K562 (cell line): ENCODE measurements around the gene SIRT7. TPM values are rescaled to one million over a fixed set of nuclear protein-coding genes. Genes with fewer than 3 reads are reported as not detected.

Experiments used
- ATAC-seq: fragments of 200-7000 bp; cut with Tn5 transposase; 3 replicates; pipeline ENCODE4 v1.9.1; 2020; ENCODE audit warnings: moderate library complexity
- BruUV-seq: library from RNA; stranded (reverse); fragments of 400-500 nt; replicated peaks from 2 replicates; lab custom pipeline; 2021; lab: Mats Ljungman, UMichigan
- CTCF ChIA-PET: fragments of 300-600 bp; formaldehyde crosslinking; extraction: SDS; loops from one replicate; lab custom pipeline; 2021; ENCODE audit warnings: low intra/inter-chr PET ratio; lab: Yijun Ruan, JAX
- POLR2A ChIA-PET: fragments of 300-600, 350-650 bp; sonication (Branson Sonifier 250); formaldehyde crosslinking; extraction: SDS; loops from one replicate; lab custom pipeline; 2021; ENCODE audit warnings: antibody characterized with exemption, inconsistent platforms; lab: Yijun Ruan, JAX
- DNase-seq, 4 experiments: peaks; one replicate each; pipeline versions ENCODE4 v3.0.0 to v3.0.0-alpha.2; 2011 to 2018; ENCODE audit warnings: low spot score in 3 of 4, mixed read lengths in 3 of 4; ENCODE audit errors: extremely low read depth in 1 of 4
- FAIRE-seq: peaks from 2 replicates; lab custom pipeline; 2011; peaks lifted over from hg19 to GRCh38; lab: Jason Lieb, UNC
- H2AFZ ChIP-seq: 2 replicates; pipeline ENCODE4 v1.6.0; 2011; ENCODE audit warnings: low read depth, low read length, control low read depth, inconsistent platforms
- H3K27ac ChIP-seq: fragments of 200-600 bp; 3 replicates; pipeline ENCODE4 v1.8.0; 2011; ENCODE audit warnings: low read depth, mild to moderate bottlenecking, control low read depth, inconsistent platforms, low read length, moderate library complexity, mixed read lengths; ENCODE audit errors: extremely low read depth
- H3K27me3 ChIP-seq, 2 experiments: fragments of 300-600 bp in 1 of 2; 2 replicates in 1 of 2; 3 replicates in 1 of 2; pipeline versions ENCODE4 v1.6.0 to v1.8.0; 2011; ENCODE audit warnings: inconsistent platforms in 2 of 2, low read length in 2 of 2, mild to moderate bottlenecking in 1 of 2, mixed read lengths in 1 of 2, moderate library complexity in 1 of 2; ENCODE audit not compliant: control insufficient read depth in 2 of 2, insufficient read depth in 2 of 2
- H3K36me3 ChIP-seq: fragments of 300-600 bp; 3 replicates; pipeline ENCODE4 v1.8.0; 2011; ENCODE audit warnings: mild to moderate bottlenecking, low read length, inconsistent platforms; ENCODE audit not compliant: control insufficient read depth, insufficient read depth
- H3K4me1 ChIP-seq, 2 experiments: fragments of 200-600 bp in 1 of 2; replicated peaks in 1 of 2; 2 replicates in 1 of 2; 3 replicates in 1 of 2; pipeline versions ENCODE4 v1.5.1 to v1.8.0; 2011; ENCODE audit warnings: inconsistent platforms in 2 of 2, low read length in 2 of 2, mild to moderate bottlenecking in 1 of 2, mixed read lengths in 1 of 2, moderate library complexity in 1 of 2; ENCODE audit not compliant: control insufficient read depth in 2 of 2, insufficient read depth in 2 of 2
- H3K4me2 ChIP-seq: 2 replicates; pipeline ENCODE4 v1.6.1; 2011; ENCODE audit warnings: low read length, control low read depth, inconsistent platforms, mixed read lengths; ENCODE audit not compliant: insufficient read depth
- H3K4me3 ChIP-seq: fragments of 200-600 bp; sonication (generic), shearing (Covaris generic); 2 replicates; pipeline ENCODE4 v1.5.1; 2016; ENCODE audit warnings: control low read depth, inconsistent platforms
- H3K79me2 ChIP-seq: fragments of 200-600 bp; 3 replicates; pipeline ENCODE4 v1.8.0; 2011; ENCODE audit warnings: low read length, inconsistent platforms; ENCODE audit not compliant: control insufficient read depth, insufficient read depth
- H3K9ac ChIP-seq, 2 experiments: 2 replicates each; pipeline versions ENCODE4 v1.6.0 to v1.6.1; 2011; ENCODE audit warnings: low read depth in 2 of 2, low read length in 2 of 2, control low read depth in 1 of 2, inconsistent platforms in 1 of 2, mild to moderate bottlenecking in 1 of 2, mixed read lengths in 1 of 2; ENCODE audit not compliant: insufficient read depth in 1 of 2
- H3K9me1 ChIP-seq: one replicate; pipeline ENCODE4 v1.6.0; 2011; ENCODE audit warnings: inconsistent platforms, mild to moderate bottlenecking, low read length, moderate library complexity; ENCODE audit not compliant: control insufficient read depth, insufficient read depth
- H3K9me3 ChIP-seq: replicated peaks from 2 replicates; pipeline ENCODE4 v1.5.1; 2011; ENCODE audit warnings: low read depth, low read length, inconsistent platforms; ENCODE audit not compliant: control insufficient read depth, insufficient read depth
- H4K20me1 ChIP-seq: replicated peaks from 2 replicates; pipeline ENCODE4 v1.6.1; 2011; ENCODE audit warnings: low read length, inconsistent platforms, mixed read lengths; ENCODE audit not compliant: control insufficient read depth, insufficient read depth
- ATF3 ChIP-seq, 2 experiments: fragments of 450-650 bp in 1 of 2; sonication (generic) in 1 of 2; formaldehyde crosslinking in 1 of 2; IDR thresholded peaks in 1 of 2; conservative IDR thresholded peaks in 1 of 2; 2 replicates each; pipeline versions ENCODE4 v1.6.1 to v1.8.1; 2016 to 2023; ENCODE audit warnings: mild to moderate bottlenecking in 2 of 2, moderate library complexity in 2 of 2, inconsistent platforms in 1 of 2, missing genetic modification reagents in 1 of 2
- CUX1 ChIP-seq: fragments of 200-800 bp; sonication (Bioruptor generic); IDR thresholded peaks from 2 replicates; pipeline ENCODE4 v1.6.1; 2016; ENCODE audit warnings: missing genetic modification characterization, missing compliant biosample characterization
- JUND ChIP-seq, 2 experiments: IDR thresholded peaks; 2 replicates in 1 of 2; 3 replicates in 1 of 2; pipeline ENCODE4 v1.6.1; 2011; ENCODE audit warnings: borderline replicate concordance in 2 of 2, low read depth in 2 of 2, low read length in 2 of 2, improper control_type of control experiment in 1 of 2, missing biosample characterization in 1 of 2, missing genetic modification characterization in 1 of 2, missing genetic modification reagents in 1 of 2
- TFAM ChIP-seq: fragments of 250-450 bp; sonication (Bioruptor Pico); conservative IDR thresholded peaks from 2 replicates; pipeline ENCODE4 v1.5.0; 2021; ENCODE audit warnings: mild to moderate bottlenecking, moderate library complexity
- TFE3 ChIP-seq: fragments of 450-650 bp; formaldehyde crosslinking; IDR thresholded peaks from 2 replicates; pipeline ENCODE4 v1.4.0; 2020; ENCODE audit warnings: mild to moderate bottlenecking, mixed read lengths
- XRCC4 ChIP-seq: IDR thresholded peaks from one replicate; pipeline ENCODE4 v1.6.1; 2011; ENCODE audit not compliant: insufficient read depth, insufficient read length; ENCODE audit errors: extremely low read depth
- ZNF740 ChIP-seq, 3 experiments: fragments of 200-800 bp in 1 of 3; sonication (Bioruptor generic) in 1 of 3; sonication (generic) in 1 of 3; formaldehyde crosslinking in 1 of 3; IDR thresholded peaks; 2 replicates each; pipeline versions ENCODE4 v1.6.1 to v1.8.0; 2016 to 2022; ENCODE audit warnings: mild to moderate bottlenecking in 2 of 3, missing compliant biosample characterization in 2 of 3, missing genetic modification characterization in 2 of 3, missing genetic modification reagents in 1 of 3
- WGBS: fragments of 100-300 bp; shearing (Covaris generic); methylation state at CpG from one replicate; pipeline ENCODE4 v1.1.6; 2016; ENCODE audit warnings: low coverage, mixed read lengths; ENCODE audit not compliant: insufficient coverage; ENCODE audit errors: missing lambda C conversion rate; 5-methylcytosine and 5-hydroxymethylcytosine counted together
- in situ Hi-C: fragments of 300-500 bp; cut with MboI; formaldehyde crosslinking; loops from 4 replicates; pipeline ENCODE4 v1.15.0; 2018; ENCODE audit warnings: inconsistent platforms, mixed read lengths
- intact Hi-C: fragments of 100-400 bp; cut with micrococcal nuclease; formaldehyde crosslinking; loops from 2 replicates; pipeline ENCODE4 v1.14.2; 2022
- polyA plus RNA-seq, 8 experiments: library from polyadenylated mRNA; depleted of rRNA in 4 of 8; stranded (reverse) in 5 of 8; unstranded in 3 of 8; fragments of >200 nt; fragmentation: Nextera tagmentation in 2 of 8; fragmentation: Illumina TruSeq in 1 of 8; extraction: Ambion mirVana in 2 of 8; extraction: Trizol in 1 of 8; gene quantifications; 2 replicates each; pipeline versions ENCODE4 v1.2.1 to v1.2.3, GENCODE V29; 2011 to 2014; ENCODE audit warnings: inconsistent platforms in 1 of 8, missing spikeins in 1 of 8
- total RNA-seq, 7 experiments: library from RNA; depleted of rRNA in 6 of 7; stranded (reverse); fragments of >200 nt in 6 of 7; fragmentation: Illumina TruSeq in 2 of 7; extraction: Trizol in 2 of 7; gene quantifications; 2 replicates each; pipeline versions ENCODE4 v1.2.1 to v1.2.3, GENCODE V29; 2011 to 2021; ENCODE audit warnings: low replicate concordance in 1 of 7

The SIRT7 gene
- total and polyA plus RNA-seq, 9 of the 15 experiments (the other 6 are each of a cell fraction or from before 2014, with no cell fraction given), result 1.6 to 54.8 (median 20.3) TPM

- H3K4me3 ChIP-seq, result peak overlapping the region; percentile 31
- 33% methylated on average over 31 of the region's 82 CpGs for WGBS
- ChIA-PET CTCF (interaction anchor here (0.5 to 5.2 kb wide), 5 partner anchors 16 to 193 kb away, joined by 3 to 103 read pairs (median 3); partner anchors contain the start of genes ASPSCR1, CENPX and LRRC45), POLR2A (interaction anchor here (0.5 to 0.9 kb wide), 5 partner anchors 8 to 373 kb away, joined by 3 to 4 read pairs (median 3); no protein-coding TSS in a partner anchor)
- intact Hi-C loops (no loop called here), in situ Hi-C loops (no loop called here)
- ATAC-seq, result peak; percentile 2; the same call in 2 of the 3 replicates
- no TSS peak for BruUV-seq
- H3K36me3 ChIP-seq, result peaks cover 6% of the 10 kb centered on the region; the same call in 2 of the 3 replicates
- FAIRE-seq, result no peak
- H3K9me1 ChIP-seq, result no peaks in the 10 kb centered on the region
- H3K4me1 ChIP-seq, result peaks cover 7 to 79% of the 10 kb centered on the region in 2 experiments; a peak in 4 of 5 replicates
- H3K79me2 ChIP-seq, result peaks cover 20% of the 10 kb centered on the region
- peak overlapping the region in 1 of 2 experiments; percentile 85; a peak in 3 of 4 replicates for H3K9ac ChIP-seq
- no peaks in the 10 kb centered on the region for H3K9me3 ChIP-seq
- no peaks in the 10 kb centered on the region for H4K20me1 ChIP-seq
- peak overlapping the region; percentile 25; the same call in 1 of the 2 replicates for H3K4me2 ChIP-seq
- no peak overlapping the region for H3K27ac ChIP-seq
- peak overlapping the region; percentile 59; the same call in 1 of the 2 replicates for H2AFZ ChIP-seq
- DNase-seq, result peak in 3 of 4 experiments; percentile 27 to 44 (median 42)
- H3K27me3 ChIP-seq, result no peaks in the 10 kb centered on the region
- no peak for TF ChIP-seq TFAM
- no peak for TF ChIP-seq ATF3 (IDR thresholded peaks at IDR 0.05)
- no peak for TF ChIP-seq ATF3 (CRISPR knock-in tag; conservative IDR thresholded peaks at IDR 0.05)
- TF ChIP-seq XRCC4, result no peak
- no peak for TF ChIP-seq CUX1 (CRISPR knock-in tag)
- TF ChIP-seq TFE3 (CRISPR knock-in tag), result no peak
- no peak for TF ChIP-seq JUND (IDR thresholded peaks at IDR 0.05; ENCODE audit: borderline replicate concordance, low read depth, low read length)
- TF ChIP-seq JUND (tag; IDR thresholded peaks at IDR 0.05; ENCODE audit: borderline replicate concordance, low read depth, low read length), result no peak
- TF ChIP-seq ZNF740 (CRISPR knock-in tag; IDR thresholded peaks at IDR 0.05), result no peak
- TF ChIP-seq ZNF740 (tag; IDR thresholded peaks at IDR 0.05), result peak in 1 of 2 experiments; percentile 81; a peak in 2 of 4 replicates
Observed at GRCh38 chr17:81961521-81962498, 43.8 kb upstream of the SIRT7 start.
